ENCODE data around the gene CCDC12. TPM values are rescaled to one million over a fixed set of nuclear protein-coding genes. Genes with fewer than 3 reads are reported as not detected.

CCDC12 gene
- total and polyA plus RNA-seq, 3 donors from 2014 or later: 43.3 to 66.6 (median 59.6) TPM

DNA sequence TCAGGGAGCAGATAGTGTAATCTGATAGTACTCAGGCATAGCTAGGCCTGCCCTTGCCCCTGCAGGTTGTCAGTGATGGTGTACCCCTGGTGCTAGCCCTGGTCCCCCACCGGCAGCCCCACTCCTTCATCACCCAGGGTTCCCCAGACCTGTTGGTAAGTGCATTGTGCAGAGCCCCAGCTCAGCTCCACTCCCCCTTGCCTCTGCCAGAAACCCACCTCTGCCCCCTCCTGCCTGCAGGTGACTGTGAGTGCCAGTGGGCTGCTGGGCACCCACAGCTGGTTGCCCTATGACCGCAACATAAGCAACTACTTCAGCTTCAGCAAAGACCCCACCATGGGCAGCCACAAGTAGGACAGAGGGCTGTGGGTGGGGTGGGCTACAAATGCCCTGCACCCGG lies 30.5 kb upstream of the CCDC12 start:
- Histone ChIP-seq H3K9me3 (no peaks in the 10 kb centered on the region), H3K36me3 (ENCODE audit: low read depth, missing control alignments) (no peaks in the 10 kb centered on the region), H3K4me3 (no peak overlapping the region), H3K27me3 (no peaks in the 10 kb centered on the region), H3K27ac (no peak overlapping the region), H3K4me1 (peaks cover 11% of the 10 kb centered on the region)
- TF ChIP-seq CTCF (IDR thresholded peaks at IDR 0.05) (no peak), POLR2A (IDR thresholded peaks at IDR 0.05) (no peak)
- 75 to 95% methylated on average over 3 of the region's 3 CpGs for WGBS, 2 donors
- DNase-seq: no peak
- intact Hi-C loops (cut with DNase I; ENCODE audit: low total_unique reads): no loop called here

GRCh38 chr3:47006145-47006651 lies 29.7 kb upstream of the CCDC12 start:
- no peak overlapping the region for H3K27ac ChIP-seq
- H3K36me3 ChIP-seq (ENCODE audit: low read depth, missing control alignments): no peaks in the 10 kb centered on the region
- H3K4me3 ChIP-seq: no peak overlapping the region
- peaks cover 11% of the 10 kb centered on the region for H3K4me1 ChIP-seq
- intact Hi-C loops (cut with DNase I; ENCODE audit: low total_unique reads): no loop called here
- no peak for DNase-seq
- no peaks in the 10 kb centered on the region for H3K27me3 ChIP-seq
- WGBS, 2 donors: 80 to 92% methylated on average over 7 to 9 of the region's 9 CpGs
- TF ChIP-seq CTCF (IDR thresholded peaks at IDR 0.05) (no peak), POLR2A (IDR thresholded peaks at IDR 0.05) (no peak)
- no peaks in the 10 kb centered on the region for H3K9me3 ChIP-seq

DNA sequence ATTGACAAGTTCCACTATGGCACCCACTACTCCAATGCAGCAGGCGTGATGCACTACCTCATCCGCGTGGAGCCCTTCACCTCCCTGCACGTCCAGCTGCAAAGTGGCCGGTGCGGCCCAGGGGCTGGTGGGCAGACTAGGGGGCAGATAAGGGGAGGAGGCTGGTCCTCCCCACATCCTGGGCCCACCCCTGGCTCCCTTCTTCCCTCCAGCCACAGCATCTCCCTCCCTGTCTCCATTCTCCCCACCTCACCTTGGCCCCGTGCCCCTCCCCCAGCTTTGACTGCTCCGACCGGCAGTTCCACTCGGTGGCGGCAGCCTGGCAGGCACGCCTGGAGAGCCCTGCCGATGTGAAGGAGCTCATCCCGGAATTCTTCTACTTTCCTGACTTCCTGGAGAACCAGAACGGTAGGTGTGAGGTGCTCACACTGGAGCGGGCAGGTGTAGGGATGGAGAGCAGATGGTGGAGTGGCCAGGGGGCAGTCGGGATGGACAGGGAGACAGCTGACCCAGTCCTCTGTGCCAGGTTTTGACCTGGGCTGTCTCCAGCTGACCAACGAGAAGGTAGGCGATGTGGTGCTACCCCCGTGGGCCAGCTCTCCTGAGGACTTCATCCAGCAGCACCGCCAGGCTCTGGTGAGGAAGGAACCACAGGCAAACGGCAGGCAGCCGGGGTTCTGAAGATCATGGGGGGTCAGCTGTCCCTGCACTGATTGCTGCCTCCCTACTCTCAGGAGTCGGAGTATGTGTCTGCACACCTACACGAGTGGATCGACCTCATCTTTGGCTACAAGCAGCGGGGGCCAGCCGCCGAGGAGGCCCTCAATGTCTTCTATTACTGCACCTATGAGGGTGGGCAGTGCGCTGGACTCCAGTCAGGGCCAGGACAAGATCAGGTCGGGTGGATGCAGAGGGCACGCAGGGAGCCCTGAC lies 28.9 kb upstream of the CCDC12 start:
- no peak overlapping the region for H3K4me3 ChIP-seq
- 84% methylated on average over 30 to 32 of the region's 32 CpGs for WGBS, 2 donors
- intact Hi-C loops (cut with DNase I; ENCODE audit: low total_unique reads): no loop called here
- DNase-seq: no peak
- no peaks in the 10 kb centered on the region for H3K36me3 ChIP-seq (ENCODE audit: low read depth, missing control alignments)
- peaks cover 11% of the 10 kb centered on the region for H3K4me1 ChIP-seq
- H3K27ac ChIP-seq: no peak overlapping the region
- TF ChIP-seq POLR2A (IDR thresholded peaks at IDR 0.05): no peak
- H3K27me3 ChIP-seq: no peaks in the 10 kb centered on the region
- H3K9me3 ChIP-seq: no peaks in the 10 kb centered on the region

GRCh38 chr3:47004369-47005211 lies 28.0 kb upstream of the CCDC12 start:
- Histone ChIP-seq H3K27ac (no peak overlapping the region), H3K4me3 (no peak overlapping the region), H3K9me3 (no peaks in the 10 kb centered on the region), H3K36me3 (ENCODE audit: low read depth, missing control alignments) (no peaks in the 10 kb centered on the region), H3K4me1 (peaks cover 7% of the 10 kb centered on the region), H3K27me3 (no peaks in the 10 kb centered on the region)
- DNase-seq: no peak
- WGBS, 2 donors: 97 to 98% methylated on average over 7 to 17 of the region's 17 CpGs
- intact Hi-C loops (cut with DNase I; ENCODE audit: low total_unique reads): no loop called here
- no peak for TF ChIP-seq POLR2A (IDR thresholded peaks at IDR 0.05)
- no peak for TF ChIP-seq CTCF (IDR thresholded peaks at IDR 0.05)
